Heart left ventricle (tissue), 13 donors: ENCODE measurements around the gene SLC28A3.

Experiments used
- CTCF ChIP-seq, 12 donors: fragments of 200-600 bp; sonication (generic) in 4 of 12; IDR thresholded peaks; one replicate each; pipeline versions ENCODE4 v1.5.0 to v1.8.0; 2018 to 2022; ENCODE audit warnings: antibody characterized with exemption in 12 of 12, mild to moderate bottlenecking in 5 of 12
- POLR2A ChIP-seq, 2 donors: fragments of 450-650 bp; IDR thresholded peaks; one replicate each; pipeline ENCODE4 v1.6.1; 2017; ENCODE audit warnings: antibody characterized with exemption in 2 of 2, mild to moderate bottlenecking in 2 of 2, moderate library complexity in 2 of 2
- donor health status: ischemic (EF 13 %, LVEDD 7.1; RV severe dilation, severe dysfunction).
- donor health status: DM: no; HTN: yes; CAD: no.
- donor health status: DM: no; HTN: no; CAD: no.
- donor health status: ischemic (EF 25% LVEDD 6.9; RV normal size, moderate dysfunction).
- donor health status: ischemic (EF 25% LVEDD 5.7; RV mildly dilated, moderate dysfunction).
- donor health status: ischemic (EF 35%, LVEDD 5.7; RV mildly dilated, moderate dysfunction).
- donor health status: nonischemic (EF 11% LVEDD 7.7; RV severe dilation, severe dysfunction).
- donor health status: DM: yes; HTN: yes; CAD: no.
- donor health status: PGD.
- donor health status: ischemic (EF 29% LVEDD 5.4; RV normal size, mild dysfunction).
- donor health status: nonischemic (EF 23%, LVEDD 6.1; RV moderate dilation, normal function).

- TF ChIP-seq POLR2A (IDR thresholded peaks at IDR 0.05) (no peak), CTCF (IDR thresholded peaks at IDR 0.05) (no peak)
Observed at GRCh38 chr9:84385386-84386040, 45.0 kb upstream of the SLC28A3 start.
